HG02970 (cell line): Measurements from ENCODE around the gene DDX56.

Source experiments
- ATAC-seq: cut with Tn5 transposase; IDR thresholded peaks from one replicate; pipeline ENCODE4 v1.9.1; 2021; ENCODE audit warnings: mild to moderate bottlenecking, moderate library complexity, moderate number of reproducible peaks; ENCODE audit not compliant: unreplicated experiment, low FRiP score

DDX56 gene

GRCh38 chr7:44537442-44537841 lies 36.3 kb downstream of the DDX56 start:
- ATAC-seq, result no peak

- ATAC-seq, result no peak
Observed at GRCh38 chr7:44536090-44536489, 37.6 kb downstream of the DDX56 start.

GRCh38 chr7:44535348-44536064 lies 38.2 kb downstream of the DDX56 start:
- no peak for ATAC-seq

- no peak for ATAC-seq
Observed at GRCh38 chr7:44534501-44534900, 39.2 kb downstream of the DDX56 start.

- no peak for ATAC-seq
Observed at GRCh38 chr7:44534087-44534486, 39.6 kb downstream of the DDX56 start.

GRCh38 chr7:44533301-44534055 lies 40.2 kb downstream of the DDX56 start:
- no peak for ATAC-seq

- no peak for ATAC-seq
Observed at GRCh38 chr7:44531421-44532380, 42.0 kb downstream of the DDX56 start.

GRCh38 chr7:44530990-44531389 lies 42.7 kb downstream of the DDX56 start:
- no peak for ATAC-seq

GRCh38 chr7:44524811-44525388 lies 48.8 kb downstream of the DDX56 start:
- no peak for ATAC-seq

GRCh38 chr7:44522315-44522714 lies 51.4 kb downstream of the DDX56 start:
- ATAC-seq, result no peak

GRCh38 chr7:44521347-44522095 lies 52.2 kb downstream of the DDX56 start:
- ATAC-seq, result no peak

- no peak for ATAC-seq
Observed at GRCh38 chr7:44520574-44520973, 53.1 kb downstream of the DDX56 start.

GRCh38 chr7:44519546-44519945 lies 54.2 kb downstream of the DDX56 start:
- ATAC-seq, result no peak

- ATAC-seq, result no peak
Observed at GRCh38 chr7:44518761-44519160, 54.9 kb downstream of the DDX56 start.

- no peak for ATAC-seq
Observed at GRCh38 chr7:44517175-44517574, 56.5 kb downstream of the DDX56 start.
